Measurements from ENCODE around the gene GDPD5. TPM values are rescaled to one million over a fixed set of nuclear protein-coding genes. Genes with fewer than 3 reads are reported as not detected.

GDPD5 gene
- total and polyA plus RNA-seq, 12 donors: 4.1 to 110 (median 14.5) TPM

DNA sequence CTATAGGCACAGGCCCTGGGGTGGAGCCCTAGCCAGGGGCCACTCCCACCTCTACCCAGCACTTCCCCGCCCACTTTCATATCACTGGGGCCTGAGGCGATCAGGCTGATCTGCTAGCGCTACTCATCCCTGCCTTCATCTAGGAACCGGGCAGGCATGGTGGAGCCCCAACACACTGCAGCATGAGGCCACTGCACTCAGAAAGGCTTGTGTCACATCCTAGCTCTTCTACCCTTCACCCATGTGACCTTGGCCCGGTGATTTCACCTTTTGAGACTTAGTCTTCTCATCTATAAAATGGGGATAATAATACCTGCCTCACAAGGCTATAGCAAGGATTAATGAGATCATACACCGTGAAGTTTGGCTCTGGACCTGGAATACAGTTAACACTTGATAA is 18.1 kb upstream of the GDPD5 start:
- WGBS, 4 donors: 87 to 93% (median 90%) methylated on average over 6 of the region's 6 CpGs
- TF ChIP-seq POLR2A (IDR thresholded peaks at IDR 0.05): no peak
- TF ChIP-seq, protein P1, sequence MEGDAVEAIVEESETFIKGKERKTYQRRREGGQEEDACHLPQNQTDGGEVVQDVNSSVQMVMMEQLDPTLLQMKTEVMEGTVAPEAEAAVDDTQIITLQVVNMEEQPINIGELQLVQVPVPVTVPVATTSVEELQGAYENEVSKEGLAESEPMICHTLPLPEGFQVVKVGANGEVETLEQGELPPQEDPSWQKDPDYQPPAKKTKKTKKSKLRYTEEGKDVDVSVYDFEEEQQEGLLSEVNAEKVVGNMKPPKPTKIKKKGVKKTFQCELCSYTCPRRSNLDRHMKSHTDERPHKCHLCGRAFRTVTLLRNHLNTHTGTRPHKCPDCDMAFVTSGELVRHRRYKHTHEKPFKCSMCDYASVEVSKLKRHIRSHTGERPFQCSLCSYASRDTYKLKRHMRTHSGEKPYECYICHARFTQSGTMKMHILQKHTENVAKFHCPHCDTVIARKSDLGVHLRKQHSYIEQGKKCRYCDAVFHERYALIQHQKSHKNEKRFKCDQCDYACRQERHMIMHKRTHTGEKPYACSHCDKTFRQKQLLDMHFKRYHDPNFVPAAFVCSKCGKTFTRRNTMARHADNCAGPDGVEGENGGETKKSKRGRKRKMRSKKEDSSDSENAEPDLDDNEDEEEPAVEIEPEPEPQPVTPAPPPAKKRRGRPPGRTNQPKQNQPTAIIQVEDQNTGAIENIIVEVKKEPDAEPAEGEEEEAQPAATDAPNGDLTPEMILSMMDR (IDR thresholded peaks at IDR 0.05): no peak
- no peak for DNase-seq
- Histone ChIP-seq H3K4me3 (no peak overlapping the region), H3K36me3 (replicated peaks in 1 of 2) (no peaks in the 10 kb centered on the region), H3K4me1 (replicated peaks in 1 of 2) (peaks cover 0 to 7% of the 10 kb centered on the region in 2 donors), H3K27me3 (no peaks in the 10 kb centered on the region), H3K9me3 (replicated peaks in 1 of 3) (no peaks in the 10 kb centered on the region), H3K27ac (no peak overlapping the region)
- intact Hi-C loops (cut with DNase I): no loop called here

- intact Hi-C loops (cut with DNase I): no loop called here
- 57 to 100% (median 90%) methylated on average over 1 of the region's 1 CpG for WGBS, 4 donors
Observed at GRCh38 chr11:75542088-75542438, 16.3 kb upstream of the GDPD5 start.

DNA sequence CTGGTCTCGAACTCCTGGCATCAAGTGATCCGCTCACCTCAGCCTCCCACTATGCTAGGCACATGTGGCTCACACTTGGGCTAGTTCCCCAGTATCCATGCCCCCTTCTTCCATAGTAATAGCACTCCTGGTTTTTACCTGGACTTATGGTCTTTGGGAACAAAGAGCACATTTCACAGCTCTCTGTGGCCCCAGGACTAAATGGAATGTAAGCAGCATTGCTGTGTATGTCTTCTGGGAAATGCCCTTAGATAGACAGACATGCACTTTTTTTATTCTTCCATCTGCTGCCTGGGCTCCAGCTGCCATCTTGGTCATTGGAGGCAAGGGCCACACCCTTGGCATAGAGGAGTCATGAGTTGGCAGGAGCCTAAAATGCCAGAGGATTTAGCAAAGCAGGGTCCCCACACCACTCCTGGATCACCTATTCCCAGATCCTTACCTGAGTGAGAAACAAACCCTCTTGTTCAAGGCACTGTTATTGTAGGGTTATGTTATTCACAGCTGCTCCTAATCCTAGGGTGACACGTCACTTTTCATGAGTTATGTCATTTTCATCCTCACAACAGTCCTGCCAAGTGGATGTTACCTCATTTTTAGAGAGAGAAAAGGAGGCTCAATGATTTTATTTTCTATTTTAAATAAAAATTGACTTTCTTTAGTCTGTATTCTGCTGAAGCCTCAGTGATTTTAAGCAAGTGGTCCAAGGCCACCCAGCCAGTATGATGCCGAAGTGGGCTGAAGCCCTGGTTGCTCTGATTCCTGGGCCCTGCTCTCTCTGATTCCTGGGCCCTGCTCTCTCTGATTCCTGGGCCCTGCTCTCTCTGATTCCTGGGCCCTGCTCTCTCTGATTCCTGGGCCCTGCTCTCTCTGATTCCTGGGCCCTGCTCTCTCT is 15.7 kb upstream of the GDPD5 start:
- Histone ChIP-seq H3K27me3 (no peaks in the 10 kb centered on the region), H3K4me1 (replicated peaks in 1 of 2) (no peaks in the 10 kb centered on the region), H3K27ac (no peak overlapping the region), H3K36me3 (replicated peaks in 1 of 2) (no peaks in the 10 kb centered on the region), H3K4me3 (no peak overlapping the region), H3K9me3 (replicated peaks in 1 of 3) (no peaks in the 10 kb centered on the region)
- intact Hi-C loops (cut with DNase I): no loop called here
- DNase-seq: no peak
- no peak for TF ChIP-seq POLR2A (IDR thresholded peaks at IDR 0.05)
- TF ChIP-seq, protein P1 (IDR thresholded peaks at IDR 0.05): no peak
- 89 to 96% (median 93%) methylated on average over 2 to 4 of the region's 4 CpGs for WGBS, 4 donors

More at GRCh38 chr11:75542088-75542438, 16.3 kb upstream of the GDPD5 start:
- no peak for DNase-seq
- no peak overlapping the region for H3K27ac ChIP-seq
- H3K4me1 ChIP-seq (replicated peaks in 1 of 2): no peaks in the 10 kb centered on the region
- no peak overlapping the region for H3K4me3 ChIP-seq
- H3K9me3 ChIP-seq (replicated peaks in 1 of 3): no peaks in the 10 kb centered on the region
- H3K36me3 ChIP-seq (replicated peaks in 1 of 2): no peaks in the 10 kb centered on the region
- TF ChIP-seq POLR2A (IDR thresholded peaks at IDR 0.05): no peak
- TF ChIP-seq, protein P1 (IDR thresholded peaks at IDR 0.05): no peak
- H3K27me3 ChIP-seq: no peaks in the 10 kb centered on the region

DNA sequence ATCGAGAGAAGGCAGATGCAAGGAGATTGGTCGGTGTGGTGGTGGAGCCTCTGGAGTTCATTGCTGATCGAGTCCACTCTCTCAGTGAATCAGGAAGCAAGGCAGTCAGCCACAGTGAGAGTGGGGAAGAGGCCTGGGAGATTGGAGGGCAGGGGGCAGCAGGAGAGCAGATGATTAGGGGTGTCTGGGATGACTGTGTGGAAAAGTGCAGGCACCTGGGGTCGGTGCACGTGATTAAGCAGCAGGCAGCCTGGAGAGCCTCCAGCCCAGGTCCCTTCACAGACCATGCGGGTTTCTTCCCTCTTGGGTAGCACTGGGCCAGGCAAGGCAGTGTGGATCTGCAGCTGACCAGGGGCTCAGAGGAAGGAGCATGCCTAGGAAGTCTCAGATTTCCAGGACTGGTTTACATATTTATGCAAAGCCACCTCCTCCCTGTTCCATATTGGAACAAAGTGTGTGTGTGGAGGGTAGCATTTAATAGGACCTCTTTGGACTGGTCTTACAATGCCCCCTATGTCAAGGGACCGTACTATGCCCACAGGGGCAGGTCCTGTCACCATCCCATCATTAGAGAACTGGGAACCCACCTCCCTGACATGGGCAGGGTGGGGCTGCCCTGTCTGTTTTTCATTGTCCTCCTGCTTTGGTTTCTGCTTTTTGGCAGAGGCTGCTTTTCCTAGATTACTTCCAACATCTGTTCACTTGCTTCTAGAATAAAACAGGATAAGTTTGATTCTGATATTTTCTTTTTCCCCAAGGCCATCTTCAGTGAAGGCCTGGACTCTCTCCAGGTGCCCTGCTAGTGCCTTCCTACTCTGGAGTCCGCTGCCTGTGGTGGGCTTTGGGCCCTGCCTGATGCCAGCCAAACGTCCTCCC is 14.0 kb upstream of the GDPD5 start:
- Histone ChIP-seq H3K4me3 (no peak overlapping the region), H3K27me3 (no peaks in the 10 kb centered on the region), H3K36me3 (replicated peaks in 1 of 2) (no peaks in the 10 kb centered on the region), H3K9me3 (replicated peaks in 1 of 3) (no peaks in the 10 kb centered on the region), H3K27ac (no peak overlapping the region), H3K4me1 (replicated peaks in 1 of 2) (no peaks in the 10 kb centered on the region)
- DNase-seq: no peak
- intact Hi-C loops (cut with DNase I): loop anchor here in 1 of 2 donors (10.0 kb wide), 1 partner anchor 255 kb away; no protein-coding TSS in a partner anchor
- no peak for TF ChIP-seq POLR2A (IDR thresholded peaks at IDR 0.05)
- TF ChIP-seq, protein P1 (IDR thresholded peaks at IDR 0.05): no peak
- WGBS, 4 donors: 58 to 68% (median 64%) methylated on average over 8 to 9 of the region's 9 CpGs

Data from adrenal gland (tissue), 12 donors.